ENCODE results near the gene SERTAD2.

Gene SERTAD2

GRCh38 chr2:64649013-64649484 is 4.7 kb downstream of the SERTAD2 start:
- no peak for DNase-seq (ENCODE audit: low read depth)

- DNase-seq (ENCODE audit: low read depth) = peak; percentile 88
These were observed 7.5 kb downstream of the SERTAD2 start for GRCh38 chr2:64646007-64646880.

GRCh38 chr2:64644458-64645382 is 9.0 kb downstream of the SERTAD2 start:
- DNase-seq (ENCODE audit: low read depth) = no peak

- DNase-seq (ENCODE audit: low read depth) = no peak
These were observed 9.8 kb downstream of the SERTAD2 start for GRCh38 chr2:64643838-64644457.

GRCh38 chr2:64641599-64641998 is 12.1 kb downstream of the SERTAD2 start:
- DNase-seq (ENCODE audit: low read depth) = no peak

GRCh38 chr2:64640153-64641044 is 13.3 kb downstream of the SERTAD2 start:
- DNase-seq (ENCODE audit: low read depth) = no peak

GRCh38 chr2:64639691-64640090 is 14.0 kb downstream of the SERTAD2 start:
- DNase-seq (ENCODE audit: low read depth) = no peak

GRCh38 chr2:64638502-64639120 is 15.1 kb downstream of the SERTAD2 start:
- no peak for DNase-seq (ENCODE audit: low read depth)

GRCh38 chr2:64637931-64638330 is 15.8 kb downstream of the SERTAD2 start:
- DNase-seq (ENCODE audit: low read depth) = no peak

GRCh38 chr2:64637000-64637635 is 16.6 kb downstream of the SERTAD2 start:
- DNase-seq (ENCODE audit: low read depth) = no peak

- no peak for DNase-seq (ENCODE audit: low read depth)
These were observed 17.5 kb downstream of the SERTAD2 start for GRCh38 chr2:64635976-64636911.

- no peak for DNase-seq (ENCODE audit: low read depth)
These were observed 19.1 kb downstream of the SERTAD2 start for GRCh38 chr2:64634345-64635267.

GRCh38 chr2:64632835-64633819 is 20.6 kb downstream of the SERTAD2 start:
- no peak for DNase-seq (ENCODE audit: low read depth)

- DNase-seq (ENCODE audit: low read depth) = no peak
These were observed 21.9 kb downstream of the SERTAD2 start for GRCh38 chr2:64631771-64632170.

- no peak for DNase-seq (ENCODE audit: low read depth)
These were observed 23.0 kb downstream of the SERTAD2 start for GRCh38 chr2:64630752-64631151.

- no peak for DNase-seq (ENCODE audit: low read depth)
These were observed 23.8 kb downstream of the SERTAD2 start for GRCh38 chr2:64629875-64630274.

- no peak for DNase-seq (ENCODE audit: low read depth)
These were observed 24.4 kb downstream of the SERTAD2 start for GRCh38 chr2:64629329-64629781.
